Measurements from ENCODE around the gene HCAR2.
"Not testable (repeated sequence)": the region's sequence is repeated elsewhere in the genome, so short reads cannot be mapped to it uniquely, and the experiment has no call there.

Gene HCAR2

DNA sequence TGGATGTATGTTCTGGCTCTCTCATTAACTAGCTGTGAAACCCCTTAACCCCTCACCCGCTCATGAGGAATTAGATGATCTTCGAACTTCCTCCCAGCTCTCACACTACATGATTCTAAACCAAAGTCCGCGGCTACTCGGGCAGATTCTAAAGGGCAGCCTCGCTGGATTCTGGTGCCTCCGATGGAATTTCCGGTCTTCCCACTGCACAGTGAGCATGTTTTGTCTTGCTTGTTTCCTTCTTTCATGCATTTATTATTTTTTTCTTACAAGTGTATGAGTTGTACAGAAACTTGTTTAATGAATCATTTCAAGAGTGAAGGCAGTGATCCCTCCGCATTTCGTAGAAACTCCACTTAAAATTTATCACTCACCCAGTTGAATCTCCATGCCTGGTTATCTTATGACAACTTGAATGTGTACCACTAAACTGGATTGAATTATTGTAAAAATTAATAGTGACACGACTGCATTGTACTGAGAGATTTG lies 17.9 kb upstream of the HCAR2 start:
- H3K4me3 ChIP-seq (ENCODE audit: low read depth, low read length) = no peak overlapping the region

DNA sequence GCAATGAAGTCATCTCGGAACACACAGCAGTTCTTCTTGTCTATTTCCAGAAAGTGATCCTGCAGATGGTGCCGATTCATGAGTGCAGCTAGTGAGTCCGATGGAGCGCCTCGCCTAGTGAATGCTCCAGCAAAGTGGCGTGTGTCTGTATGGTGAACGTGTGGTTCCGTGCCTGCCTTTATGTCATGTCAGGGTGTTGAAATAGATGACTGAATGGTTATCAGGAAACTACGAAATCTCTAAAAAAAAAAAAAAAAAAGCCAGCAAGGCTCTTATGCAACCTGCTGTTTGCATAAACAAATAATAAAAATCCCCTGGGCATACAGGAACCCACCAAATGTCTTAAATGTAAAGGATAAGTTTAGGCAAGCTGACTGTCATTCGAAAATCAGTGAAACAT lies 13.5 kb upstream of the HCAR2 start, which contains the start of gene HCAR3:
Gene HCAR3, minus strand, starts transcription at position 154 of the 400 bp plus-strand sequence. Its CDS starts 74 bp downstream, at position 80.
- not testable (repeated sequence) for H3K4me3 ChIP-seq (ENCODE audit: low read depth, low read length)

GRCh38 chr12:122715211-122715610 lies 12.1 kb upstream of the HCAR2 start:
- H3K4me3 ChIP-seq (ENCODE audit: low read depth, low read length) = not testable (repeated sequence)

- not testable (repeated sequence) for H3K4me3 ChIP-seq (ENCODE audit: low read depth, low read length)
Observed at GRCh38 chr12:122713491-122714188, 10.5 kb upstream of the HCAR2 start.

DNA sequence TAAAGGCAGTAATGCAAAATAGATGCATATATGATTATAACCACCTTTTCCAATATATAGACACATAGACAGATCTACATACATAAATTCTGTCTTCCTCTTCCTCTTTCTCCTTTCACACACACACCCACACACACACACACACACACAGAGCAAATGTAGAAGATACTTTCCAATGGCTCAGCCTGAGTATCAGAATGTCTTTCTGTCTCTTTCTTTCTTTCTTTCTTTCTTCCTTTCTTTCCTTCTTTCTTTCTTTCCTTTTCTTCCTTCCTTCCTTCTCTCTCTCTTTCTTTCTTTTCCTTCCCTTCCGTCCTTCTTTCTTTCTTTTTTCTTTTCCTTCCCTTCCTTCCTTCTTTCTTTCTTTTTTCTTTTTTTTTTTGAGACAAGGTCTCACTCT lies 8.1 kb upstream of the HCAR2 start:
- H3K4me3 ChIP-seq (ENCODE audit: low read depth, low read length) = not testable (repeated sequence)

GRCh38 chr12:122710341-122710740 lies 7.2 kb upstream of the HCAR2 start:
- not testable (repeated sequence) for H3K4me3 ChIP-seq (ENCODE audit: low read depth, low read length)

GRCh38 chr12:122709287-122709686 lies 6.1 kb upstream of the HCAR2 start:
- not testable (repeated sequence) for H3K4me3 ChIP-seq (ENCODE audit: low read depth, low read length)

DNA sequence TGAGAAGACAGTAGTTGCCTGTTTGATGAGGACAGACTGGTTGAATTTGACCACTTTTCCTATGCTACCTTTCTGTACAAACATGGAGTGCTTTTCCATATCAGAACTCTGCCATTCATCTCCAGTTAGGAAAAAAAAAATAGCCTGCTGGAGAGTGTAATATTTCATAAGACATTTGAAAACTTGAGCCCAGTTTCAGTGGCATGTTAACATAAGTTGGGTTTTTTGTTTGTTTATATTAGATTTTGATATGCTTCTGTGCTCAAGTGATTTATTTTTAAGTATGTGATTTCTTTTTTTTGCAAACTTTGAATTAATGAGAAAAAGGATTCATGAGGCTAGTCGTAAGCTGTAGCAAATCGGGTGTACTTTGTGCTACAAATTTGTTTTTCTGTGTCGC lies 684 bp upstream of the HCAR2 start:
- not testable (repeated sequence) for H3K4me3 ChIP-seq (ENCODE audit: low read depth, low read length)

DNA sequence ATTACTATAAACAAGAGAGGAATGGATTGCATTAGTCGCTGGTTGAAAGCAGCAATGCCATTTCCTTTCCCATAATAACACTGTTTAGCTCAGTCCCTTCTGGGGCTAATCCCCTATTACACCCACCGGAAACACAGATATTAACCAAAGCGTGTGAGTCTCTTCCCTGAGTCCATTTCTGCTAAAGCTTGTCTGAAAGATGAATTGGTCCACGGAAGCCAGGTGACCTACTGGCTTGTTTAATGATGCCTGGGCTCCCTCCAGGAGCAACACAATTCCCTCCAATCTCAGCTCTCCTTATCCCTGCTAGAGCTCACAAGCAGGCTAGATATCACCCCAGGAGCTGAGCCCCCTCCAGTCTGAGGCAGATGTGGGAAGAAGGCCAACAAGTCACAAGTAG lies 1.7 kb downstream of the HCAR2 start:
- not testable (repeated sequence) for H3K4me3 ChIP-seq (ENCODE audit: low read depth, low read length)

- H3K4me3 ChIP-seq (ENCODE audit: low read depth, low read length) = not testable (repeated sequence)
Observed at GRCh38 chr12:122700038-122700710, 3.0 kb downstream of the HCAR2 start.

- not testable (repeated sequence) for H3K4me3 ChIP-seq (ENCODE audit: low read depth, low read length)
Observed at GRCh38 chr12:122696922-122697321, 6.2 kb downstream of the HCAR2 start.

- no peak overlapping the region for H3K4me3 ChIP-seq (ENCODE audit: low read depth, low read length)
Observed at GRCh38 chr12:122691566-122691965, 11.6 kb downstream of the HCAR2 start.

- H3K4me3 ChIP-seq (ENCODE audit: low read depth, low read length) = no peak overlapping the region
Observed at GRCh38 chr12:122688291-122688690, 14.9 kb downstream of the HCAR2 start.

GRCh38 chr12:122687086-122687485 lies 16.1 kb downstream of the HCAR2 start:
- H3K4me3 ChIP-seq (ENCODE audit: low read depth, low read length) = no peak overlapping the region

- H3K4me3 ChIP-seq (ENCODE audit: low read depth, low read length) = no peak overlapping the region
Observed at GRCh38 chr12:122686538-122686937, 16.6 kb downstream of the HCAR2 start.

- H3K4me3 ChIP-seq (ENCODE audit: low read depth, low read length) = no peak overlapping the region
Observed at GRCh38 chr12:122684297-122684813, 18.8 kb downstream of the HCAR2 start.

GRCh38 chr12:122681814-122682213 lies 21.3 kb downstream of the HCAR2 start:
- no peak overlapping the region for H3K4me3 ChIP-seq (ENCODE audit: low read depth, low read length)

GRCh38 chr12:122680989-122681388 lies 22.2 kb downstream of the HCAR2 start:
- H3K4me3 ChIP-seq (ENCODE audit: low read depth, low read length) = not testable (repeated sequence)

GRCh38 chr12:122676781-122677180 lies 26.4 kb downstream of the HCAR2 start:
- H3K4me3 ChIP-seq (ENCODE audit: low read depth, low read length) = not testable (repeated sequence)

- not testable (repeated sequence) for H3K4me3 ChIP-seq (ENCODE audit: low read depth, low read length)
Observed at GRCh38 chr12:122676015-122676414, 27.1 kb downstream of the HCAR2 start.

DNA sequence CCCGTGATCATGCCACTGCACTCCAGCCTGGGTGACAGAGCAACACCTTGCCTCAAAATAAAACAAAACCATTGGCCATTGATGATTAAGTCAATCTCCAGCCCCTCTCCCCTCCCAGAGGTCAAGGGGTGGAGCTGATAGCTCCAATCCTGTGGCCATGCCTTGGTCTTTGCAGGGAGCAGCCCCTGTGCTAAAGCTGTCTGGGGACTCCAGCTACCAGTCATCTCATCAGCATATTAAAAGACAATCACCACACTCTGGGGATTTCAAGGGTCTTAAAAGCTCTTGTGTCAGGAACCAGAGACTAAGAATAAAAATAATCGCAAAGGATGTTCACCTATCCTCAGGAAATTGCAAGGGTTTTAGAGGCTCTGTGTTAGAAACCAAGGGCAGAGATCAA lies 30.6 kb downstream of the HCAR2 start:
- H3K4me3 ChIP-seq (ENCODE audit: low read depth, low read length) = no peak overlapping the region

DNA sequence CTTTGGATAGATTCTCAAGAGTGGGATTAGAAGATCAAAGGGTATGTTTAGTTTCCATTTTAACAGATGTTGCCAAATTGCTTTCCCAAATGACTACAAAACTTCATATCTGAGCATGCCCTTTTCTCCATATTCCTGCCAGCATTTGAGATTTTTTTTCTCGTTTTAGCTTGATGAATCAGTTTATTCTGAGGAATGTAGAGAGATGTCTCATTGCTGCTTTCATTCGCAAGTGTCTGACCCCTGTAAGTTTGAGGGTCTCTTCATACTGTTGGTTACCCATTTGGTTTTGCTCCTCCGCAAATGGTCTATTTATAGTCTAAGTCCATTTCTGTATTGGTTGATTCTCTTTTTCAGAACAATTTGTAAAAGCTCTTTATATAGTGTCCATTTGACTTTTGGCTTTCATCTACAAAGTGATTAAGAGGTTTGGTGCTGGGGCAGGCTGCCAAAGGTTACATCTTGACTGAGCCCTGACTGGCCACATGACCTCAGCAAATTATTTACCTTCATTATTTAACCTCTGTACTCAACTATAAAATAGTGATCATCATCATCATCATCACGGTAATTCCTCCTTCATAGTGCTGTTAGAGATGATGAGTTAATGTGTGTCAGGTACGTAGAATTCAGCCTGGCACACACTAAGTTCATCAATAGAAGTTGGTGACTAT lies 33.6 kb downstream of the HCAR2 start:
- H3K4me3 ChIP-seq (ENCODE audit: low read depth, low read length) = no peak overlapping the region
